Measurements from ENCODE around the gene SOX6. TPM values are rescaled to one million over a fixed set of nuclear protein-coding genes. Genes with fewer than 3 reads are reported as not detected.

Gene SOX6
- polyA plus RNA-seq, 3 donors: not detected

DNA sequence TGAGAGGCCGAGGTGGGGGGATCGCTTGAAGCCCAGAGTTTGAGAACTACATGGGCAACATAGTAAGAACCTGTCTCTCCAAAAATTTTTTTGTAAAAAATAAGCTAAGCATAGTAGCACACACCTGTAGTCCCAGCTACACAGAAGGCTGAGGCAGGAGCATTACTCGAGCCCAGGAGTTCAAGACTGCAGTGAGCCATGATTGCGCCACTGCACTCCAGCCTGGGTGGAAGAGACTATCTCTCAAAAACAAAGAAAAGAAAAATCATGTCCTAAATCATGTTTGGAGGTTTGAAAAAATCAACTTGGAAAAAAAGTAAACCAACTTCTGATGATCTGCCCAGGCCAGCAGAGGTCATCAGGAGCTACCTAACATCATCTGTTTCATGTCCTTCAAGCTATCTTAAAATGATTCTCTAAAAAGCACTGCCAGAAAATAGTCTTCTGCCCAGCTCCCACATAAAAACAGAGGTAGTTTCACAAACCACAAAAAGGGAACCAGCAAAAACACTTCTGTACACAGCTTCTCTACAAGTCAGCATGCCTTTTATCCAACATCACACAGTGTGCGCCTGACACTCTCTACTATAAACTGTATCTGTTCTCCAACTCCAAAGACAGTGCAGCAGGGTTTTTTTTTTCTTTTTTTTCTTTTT lies 165.0 kb downstream of the SOX6 start:
- H3K4me1 ChIP-seq (ENCODE audit: control insufficient read depth in 1 of 2, insufficient read depth in 2 of 2, low read length in 2 of 2): no peaks in the 10 kb centered on the region
- no peak for TF ChIP-seq CTCF (IDR thresholded peaks at IDR 0.05)
- peaks cover 0 to 4% (median 2%) of the 10 kb centered on the region in 3 donors for H3K27me3 Mint-ChIP-seq (ENCODE audit: low read depth in 3 of 3)
- H2AFZ ChIP-seq (ENCODE audit: insufficient read depth, low read depth, low read length, poor library complexity, severe bottlenecking): no peak overlapping the region
- H3K27me3 ChIP-seq (ENCODE audit: control insufficient read depth in 2 of 2, insufficient read depth in 2 of 2, low read length in 2 of 2): no peaks in the 10 kb centered on the region
- H3K4me3 Mint-ChIP-seq: no peak overlapping the region
- no peaks in the 10 kb centered on the region for H3K9me3 ChIP-seq (replicated peaks in 1 of 2; ENCODE audit: control insufficient read depth in 1 of 2, insufficient read depth in 1 of 2, low read length in 2 of 2)
- intact Hi-C loops (cut with micrococcal nuclease): no loop called here
- H3K27ac ChIP-seq (ENCODE audit: low read depth in 1 of 2, low read length in 2 of 2): no peak overlapping the region
- no peaks in the 10 kb centered on the region for H3K79me2 ChIP-seq (ENCODE audit: insufficient read depth, low read length)
- H3K36me3 ChIP-seq (replicated peaks in 1 of 2; ENCODE audit: control insufficient read depth in 1 of 2, insufficient read depth in 2 of 2, low read length in 2 of 2): no peaks in the 10 kb centered on the region
- no peak for DNase-seq
- no peak overlapping the region for H3K27ac Mint-ChIP-seq
- no peaks in the 10 kb centered on the region for H3K9me3 Mint-ChIP-seq
- WGBS (ENCODE audit: insufficient coverage): no CpG with 5 or more reads among the region's 5 CpGs
- no peak overlapping the region for H3K9ac ChIP-seq (ENCODE audit: insufficient read depth, low read length, poor library complexity, severe bottlenecking)
- H3K4me2 ChIP-seq (replicated peaks; ENCODE audit: extremely low read depth, low read length, poor library complexity, severe bottlenecking): no peak overlapping the region
- no peaks in the 10 kb centered on the region for H3K36me3 Mint-ChIP-seq
- H4K20me1 ChIP-seq (ENCODE audit: insufficient read depth, low read length): no peaks in the 10 kb centered on the region
- H3K4me3 ChIP-seq (replicated peaks in 1 of 3; ENCODE audit: low read depth in 2 of 3, low read length in 3 of 3): no peak overlapping the region
- peaks cover 3% of the 10 kb centered on the region for H3K4me1 Mint-ChIP-seq

DNA sequence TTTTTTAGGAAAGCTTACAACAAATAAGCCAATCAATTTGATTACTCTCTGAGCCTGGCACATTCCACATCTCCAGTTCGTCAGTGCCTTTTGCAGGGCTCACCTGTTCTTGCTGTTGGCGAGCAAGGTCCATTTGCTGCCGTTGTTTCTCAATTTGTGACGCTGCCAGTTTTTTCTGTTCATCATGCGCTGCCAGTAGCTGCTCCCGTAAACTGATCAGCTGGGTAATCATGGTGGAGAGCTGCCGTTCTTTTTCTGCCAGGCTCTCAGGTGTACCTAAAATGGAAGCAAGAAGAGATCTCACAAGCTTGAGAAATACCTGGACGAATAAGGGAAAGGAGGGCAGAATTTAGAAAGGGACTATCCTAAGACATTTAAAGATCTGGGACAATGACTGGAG lies 169.7 kb downstream of the SOX6 start:
- H3K27ac ChIP-seq (ENCODE audit: low read depth in 1 of 2, low read length in 2 of 2): no peak overlapping the region
- H3K9me3 ChIP-seq (replicated peaks in 1 of 2; ENCODE audit: control insufficient read depth in 1 of 2, insufficient read depth in 1 of 2, low read length in 2 of 2): no peaks in the 10 kb centered on the region
- DNase-seq: no peak
- peaks cover 0 to 4% (median 0%) of the 10 kb centered on the region in 3 donors for H3K27me3 Mint-ChIP-seq (ENCODE audit: low read depth in 3 of 3)
- H3K4me3 ChIP-seq (replicated peaks in 1 of 3; ENCODE audit: low read depth in 2 of 3, low read length in 3 of 3): no peak overlapping the region
- H3K9ac ChIP-seq (ENCODE audit: insufficient read depth, low read length, poor library complexity, severe bottlenecking): no peak overlapping the region
- no peak for TF ChIP-seq CTCF (IDR thresholded peaks at IDR 0.05)
- H3K36me3 ChIP-seq (replicated peaks in 1 of 2; ENCODE audit: control insufficient read depth in 1 of 2, insufficient read depth in 2 of 2, low read length in 2 of 2): no peaks in the 10 kb centered on the region
- no peaks in the 10 kb centered on the region for H3K79me2 ChIP-seq (ENCODE audit: insufficient read depth, low read length)
- no peak overlapping the region for H3K4me3 Mint-ChIP-seq
- H3K4me2 ChIP-seq (replicated peaks; ENCODE audit: extremely low read depth, low read length, poor library complexity, severe bottlenecking): no peak overlapping the region
- H2AFZ ChIP-seq (ENCODE audit: insufficient read depth, low read depth, low read length, poor library complexity, severe bottlenecking): no peak overlapping the region
- H3K4me1 ChIP-seq (ENCODE audit: control insufficient read depth in 1 of 2, insufficient read depth in 2 of 2, low read length in 2 of 2): no peaks in the 10 kb centered on the region
- intact Hi-C loops (cut with micrococcal nuclease): no loop called here
- H3K9me3 Mint-ChIP-seq: no peaks in the 10 kb centered on the region
- H3K27me3 ChIP-seq (ENCODE audit: control insufficient read depth in 2 of 2, insufficient read depth in 2 of 2, low read length in 2 of 2): no peaks in the 10 kb centered on the region
- no peaks in the 10 kb centered on the region for H3K36me3 Mint-ChIP-seq
- 96% methylated on average over 6 of the region's 8 CpGs for WGBS (ENCODE audit: insufficient coverage)
- peaks cover 3% of the 10 kb centered on the region for H3K4me1 Mint-ChIP-seq
- no peaks in the 10 kb centered on the region for H4K20me1 ChIP-seq (ENCODE audit: insufficient read depth, low read length)
- no peak overlapping the region for H3K27ac Mint-ChIP-seq
